ENCODE data around the gene GIN1. TPM values are rescaled to one million over a fixed set of nuclear protein-coding genes. Genes with fewer than 3 reads are reported as not detected.
A peak's percentile ranks its signal among the peaks of the same experiment; 100 is the strongest.

The GIN1 gene
- total and polyA plus RNA-seq, 2 donors from 2014 or later, result 6.3 to 8.1 TPM

GRCh38 chr5:103066326-103066725 is 53.6 kb downstream of the GIN1 start:
- DNase-seq (no peak), FAIRE-seq (no peak)
- H3K9ac ChIP-seq (ENCODE audit: low read length in 3 of 3), result no peak overlapping the region
- TF ChIP-seq, protein P1, sequence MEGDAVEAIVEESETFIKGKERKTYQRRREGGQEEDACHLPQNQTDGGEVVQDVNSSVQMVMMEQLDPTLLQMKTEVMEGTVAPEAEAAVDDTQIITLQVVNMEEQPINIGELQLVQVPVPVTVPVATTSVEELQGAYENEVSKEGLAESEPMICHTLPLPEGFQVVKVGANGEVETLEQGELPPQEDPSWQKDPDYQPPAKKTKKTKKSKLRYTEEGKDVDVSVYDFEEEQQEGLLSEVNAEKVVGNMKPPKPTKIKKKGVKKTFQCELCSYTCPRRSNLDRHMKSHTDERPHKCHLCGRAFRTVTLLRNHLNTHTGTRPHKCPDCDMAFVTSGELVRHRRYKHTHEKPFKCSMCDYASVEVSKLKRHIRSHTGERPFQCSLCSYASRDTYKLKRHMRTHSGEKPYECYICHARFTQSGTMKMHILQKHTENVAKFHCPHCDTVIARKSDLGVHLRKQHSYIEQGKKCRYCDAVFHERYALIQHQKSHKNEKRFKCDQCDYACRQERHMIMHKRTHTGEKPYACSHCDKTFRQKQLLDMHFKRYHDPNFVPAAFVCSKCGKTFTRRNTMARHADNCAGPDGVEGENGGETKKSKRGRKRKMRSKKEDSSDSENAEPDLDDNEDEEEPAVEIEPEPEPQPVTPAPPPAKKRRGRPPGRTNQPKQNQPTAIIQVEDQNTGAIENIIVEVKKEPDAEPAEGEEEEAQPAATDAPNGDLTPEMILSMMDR (IDR thresholded peaks at IDR 0.05; ENCODE audit: borderline replicate concordance, extremely low read depth, insufficient read depth), result no peak
- intact Hi-C loops (cut with DNase I), result no loop called here
- no peak overlapping the region for H3K4me3 ChIP-seq (ENCODE audit: low read length in 3 of 3)
- H3K4me1 ChIP-seq (ENCODE audit: control insufficient read depth in 2 of 3, insufficient read depth in 2 of 3, low read depth in 1 of 3, low read length in 3 of 3), result no peaks in the 10 kb centered on the region
- H3K36me3 ChIP-seq (ENCODE audit: control insufficient read depth in 2 of 3, insufficient read depth in 3 of 3, low read length in 3 of 3), result no peaks in the 10 kb centered on the region
- H3K9me3 ChIP-seq (ENCODE audit: control insufficient read depth in 2 of 3, insufficient read depth in 1 of 3, low read length in 3 of 3), result no peaks in the 10 kb centered on the region
- no peaks in the 10 kb centered on the region for H3K27me3 ChIP-seq (ENCODE audit: control insufficient read depth, insufficient read depth, low read length)
- H3K27ac ChIP-seq (ENCODE audit: low read depth in 2 of 2, low read length in 2 of 2), result no peak overlapping the region

GRCh38 chr5:103060424-103060954 is 59.4 kb downstream of the GIN1 start:
- no peak overlapping the region for H3K27ac ChIP-seq (ENCODE audit: low read depth in 2 of 2, low read length in 2 of 2)
- peak in 2 of 5 donors; percentile 49 to 63 for DNase-seq
- no peaks in the 10 kb centered on the region for H3K9me3 ChIP-seq (ENCODE audit: control insufficient read depth in 2 of 3, insufficient read depth in 1 of 3, low read length in 3 of 3)
- H3K4me3 ChIP-seq (ENCODE audit: low read length in 3 of 3), result no peak overlapping the region
- no peak for FAIRE-seq
- H3K27me3 ChIP-seq (ENCODE audit: control insufficient read depth, insufficient read depth, low read length), result no peaks in the 10 kb centered on the region
- H3K36me3 ChIP-seq (ENCODE audit: control insufficient read depth in 2 of 3, insufficient read depth in 3 of 3, low read length in 3 of 3), result no peaks in the 10 kb centered on the region
- TF ChIP-seq, protein P1 (IDR thresholded peaks at IDR 0.05; ENCODE audit: borderline replicate concordance, extremely low read depth, insufficient read depth), result no peak
- intact Hi-C loops (cut with DNase I), result no loop called here
- no peak overlapping the region for H3K9ac ChIP-seq (ENCODE audit: low read length in 3 of 3)
- H3K4me1 ChIP-seq (ENCODE audit: control insufficient read depth in 2 of 3, insufficient read depth in 2 of 3, low read depth in 1 of 3, low read length in 3 of 3), result no peaks in the 10 kb centered on the region

GRCh38 chr5:103059525-103059924 is 60.4 kb downstream of the GIN1 start:
- no peak overlapping the region for H3K4me3 ChIP-seq (ENCODE audit: low read length in 3 of 3)
- intact Hi-C loops (cut with DNase I), result no loop called here
- H3K27me3 ChIP-seq (ENCODE audit: control insufficient read depth, insufficient read depth, low read length), result no peaks in the 10 kb centered on the region
- H3K9me3 ChIP-seq (ENCODE audit: control insufficient read depth in 2 of 3, insufficient read depth in 1 of 3, low read length in 3 of 3), result no peaks in the 10 kb centered on the region
- no peak overlapping the region for H3K9ac ChIP-seq (ENCODE audit: low read length in 3 of 3)
- H3K27ac ChIP-seq (ENCODE audit: low read depth in 2 of 2, low read length in 2 of 2), result no peak overlapping the region
- FAIRE-seq (no peak), DNase-seq (no peak)
- H3K4me1 ChIP-seq (ENCODE audit: control insufficient read depth in 2 of 3, insufficient read depth in 2 of 3, low read depth in 1 of 3, low read length in 3 of 3), result no peaks in the 10 kb centered on the region
- TF ChIP-seq, protein P1 (IDR thresholded peaks at IDR 0.05; ENCODE audit: borderline replicate concordance, extremely low read depth, insufficient read depth), result no peak
- no peaks in the 10 kb centered on the region for H3K36me3 ChIP-seq (ENCODE audit: control insufficient read depth in 2 of 3, insufficient read depth in 3 of 3, low read length in 3 of 3)

Measured in kidney (tissue), 14 donors.